ENCODE data around the gene BAIAP2L1. TPM values are rescaled to one million over a fixed set of nuclear protein-coding genes. Genes with fewer than 3 reads are reported as not detected.

BAIAP2L1 gene
- total RNA-seq, 1 donor from 2014 or later = 21.6 TPM

- no peaks in the 10 kb centered on the region for H3K9me3 ChIP-seq (ENCODE audit: insufficient read depth, low read depth, low read length)
- H3K4me3 Mint-ChIP-seq (ENCODE audit: unreplicated experiment) = no peak overlapping the region
Measured at GRCh38 chr7:98352621-98353020, 48.3 kb downstream of the BAIAP2L1 start.

GRCh38 chr7:98351136-98351535 lies 49.8 kb downstream of the BAIAP2L1 start:
- H3K4me1 Mint-ChIP-seq (ENCODE audit: low read depth, unreplicated experiment) = peaks cover 27% of the 10 kb centered on the region

More at GRCh38 chr7:98352621-98353020, 48.3 kb downstream of the BAIAP2L1 start:
- Mint-ChIP-seq H3K27me3 (ENCODE audit: low read depth, unreplicated experiment) (no peaks in the 10 kb centered on the region), H3K4me1 (ENCODE audit: low read depth, unreplicated experiment) (peaks cover 26% of the 10 kb centered on the region), H3K36me3 (ENCODE audit: low read depth, unreplicated experiment) (peaks cover 3% of the 10 kb centered on the region), H3K27ac (ENCODE audit: unreplicated experiment) (peak overlapping the region; percentile 55), H3K9me3 (ENCODE audit: unreplicated experiment) (no peaks in the 10 kb centered on the region)
- no peaks in the 10 kb centered on the region for H3K27me3 ChIP-seq (ENCODE audit: insufficient read depth, low read length)
- H3K79me2 ChIP-seq (ENCODE audit: insufficient read depth, low read length) = no peaks in the 10 kb centered on the region
- DNase-seq (ENCODE audit: low read depth) = peak; percentile 48
- no peak overlapping the region for H3K9ac ChIP-seq (ENCODE audit: low read length)
- TF ChIP-seq, protein P1, sequence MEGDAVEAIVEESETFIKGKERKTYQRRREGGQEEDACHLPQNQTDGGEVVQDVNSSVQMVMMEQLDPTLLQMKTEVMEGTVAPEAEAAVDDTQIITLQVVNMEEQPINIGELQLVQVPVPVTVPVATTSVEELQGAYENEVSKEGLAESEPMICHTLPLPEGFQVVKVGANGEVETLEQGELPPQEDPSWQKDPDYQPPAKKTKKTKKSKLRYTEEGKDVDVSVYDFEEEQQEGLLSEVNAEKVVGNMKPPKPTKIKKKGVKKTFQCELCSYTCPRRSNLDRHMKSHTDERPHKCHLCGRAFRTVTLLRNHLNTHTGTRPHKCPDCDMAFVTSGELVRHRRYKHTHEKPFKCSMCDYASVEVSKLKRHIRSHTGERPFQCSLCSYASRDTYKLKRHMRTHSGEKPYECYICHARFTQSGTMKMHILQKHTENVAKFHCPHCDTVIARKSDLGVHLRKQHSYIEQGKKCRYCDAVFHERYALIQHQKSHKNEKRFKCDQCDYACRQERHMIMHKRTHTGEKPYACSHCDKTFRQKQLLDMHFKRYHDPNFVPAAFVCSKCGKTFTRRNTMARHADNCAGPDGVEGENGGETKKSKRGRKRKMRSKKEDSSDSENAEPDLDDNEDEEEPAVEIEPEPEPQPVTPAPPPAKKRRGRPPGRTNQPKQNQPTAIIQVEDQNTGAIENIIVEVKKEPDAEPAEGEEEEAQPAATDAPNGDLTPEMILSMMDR (IDR thresholded peaks at IDR 0.05; ENCODE audit: insufficient read depth, low read depth, low read length) = no peak
- no peak for TF ChIP-seq EZH2 (IDR thresholded peaks at IDR 0.05; ENCODE audit: insufficient read depth, low read length)
- no peaks in the 10 kb centered on the region for H3K36me3 ChIP-seq (ENCODE audit: insufficient read depth, low read length)
- peak overlapping the region; percentile 56 for H3K4me2 ChIP-seq (ENCODE audit: low read length)
- no peaks in the 10 kb centered on the region for H4K20me1 ChIP-seq (ENCODE audit: insufficient read depth, low read length)
- H3K27ac ChIP-seq (ENCODE audit: low read depth, low read length) = peak overlapping the region; percentile 63
- peaks cover 24% of the 10 kb centered on the region for H3K4me1 ChIP-seq (ENCODE audit: insufficient read depth, low read length)
- FAIRE-seq = peak; percentile 17
- no peak overlapping the region for H2AFZ ChIP-seq (ENCODE audit: low read depth, low read length)
- H3K4me3 ChIP-seq (ENCODE audit: insufficient read depth, low read depth, low read length) = no peak overlapping the region

More at GRCh38 chr7:98351136-98351535, 49.8 kb downstream of the BAIAP2L1 start:
- DNase-seq (ENCODE audit: low read depth) (no peak), FAIRE-seq (no peak)
- H3K4me1 ChIP-seq (ENCODE audit: insufficient read depth, low read length) = peaks cover 23% of the 10 kb centered on the region
- Mint-ChIP-seq H3K27me3 (ENCODE audit: low read depth, unreplicated experiment) (no peaks in the 10 kb centered on the region), H3K27ac (ENCODE audit: unreplicated experiment) (no peak overlapping the region), H3K4me3 (ENCODE audit: unreplicated experiment) (no peak overlapping the region), H3K9me3 (ENCODE audit: unreplicated experiment) (no peaks in the 10 kb centered on the region), H3K36me3 (ENCODE audit: low read depth, unreplicated experiment) (peaks cover 3% of the 10 kb centered on the region)
- no peak overlapping the region for H3K4me3 ChIP-seq (ENCODE audit: insufficient read depth, low read depth, low read length)
- TF ChIP-seq EZH2 (IDR thresholded peaks at IDR 0.05; ENCODE audit: insufficient read depth, low read length) = no peak
- TF ChIP-seq, protein P1 (IDR thresholded peaks at IDR 0.05; ENCODE audit: insufficient read depth, low read depth, low read length) = no peak
- H3K4me2 ChIP-seq (ENCODE audit: low read length) = no peak overlapping the region
- H3K27ac ChIP-seq (ENCODE audit: low read depth, low read length) = no peak overlapping the region
- no peaks in the 10 kb centered on the region for H3K36me3 ChIP-seq (ENCODE audit: insufficient read depth, low read length)
- no peak overlapping the region for H2AFZ ChIP-seq (ENCODE audit: low read depth, low read length)
- no peaks in the 10 kb centered on the region for H3K9me3 ChIP-seq (ENCODE audit: insufficient read depth, low read depth, low read length)
- H3K9ac ChIP-seq (ENCODE audit: low read length) = no peak overlapping the region
- H3K27me3 ChIP-seq (ENCODE audit: insufficient read depth, low read length) = no peaks in the 10 kb centered on the region
- no peaks in the 10 kb centered on the region for H4K20me1 ChIP-seq (ENCODE audit: insufficient read depth, low read length)
- H3K79me2 ChIP-seq (ENCODE audit: insufficient read depth, low read length) = no peaks in the 10 kb centered on the region
